HL-60 (cell line): ENCODE measurements around the gene IL17RA.

Source experiments
- DNase-seq, 2 experiments: peaks; one replicate each; pipeline ENCODE4 v3.0.0-alpha.2; 2010 to 2020; ENCODE audit warnings: low read depth in 1 of 2, low spot score in 1 of 2
- H3K27ac ChIP-seq: fragments of 250-450 bp; sonication (Bioruptor Pico); replicated peaks from 2 replicates; pipeline ENCODE4 v1.5.1; 2020; ENCODE audit warnings: mild to moderate bottlenecking, moderate library complexity
- H3K27me3 ChIP-seq: fragments of 250-450 bp; sonication (Bioruptor Pico); 2 replicates; pipeline ENCODE4 v1.5.1; 2021; ENCODE audit warnings: mild to moderate bottlenecking, moderate library complexity; ENCODE audit not compliant: insufficient read depth, poor library complexity, severe bottlenecking
- H3K4me3 ChIP-seq: replicated peaks from 2 replicates; pipeline ENCODE4 v1.5.1; 2011; ENCODE audit warnings: mild to moderate bottlenecking, control low read depth, low read length; ENCODE audit not compliant: insufficient read depth
- CTCF ChIP-seq: IDR thresholded peaks from one replicate; pipeline ENCODE4 v1.5.1; 2011; ENCODE audit warnings: low read length, control low read depth, inconsistent platforms; ENCODE audit not compliant: insufficient read depth
- GABPA ChIP-seq: IDR thresholded peaks from 2 replicates; pipeline ENCODE4 v1.6.1; 2012; ENCODE audit warnings: low read depth
- POLR2AphosphoS5 ChIP-seq: IDR thresholded peaks from 2 replicates; pipeline ENCODE4 v1.6.1; 2012; ENCODE audit warnings: low read depth
- REST ChIP-seq: IDR thresholded peaks from 2 replicates; pipeline ENCODE4 v1.6.1; 2012; ENCODE audit warnings: low read depth; ENCODE audit not compliant: insufficient replicate concordance
- SPI1 ChIP-seq: IDR thresholded peaks from 2 replicates; pipeline ENCODE4 v1.6.1; 2012; ENCODE audit warnings: low read depth, mild to moderate bottlenecking, borderline replicate concordance

Gene IL17RA

GRCh38 chr22:17115236-17115635, 30.4 kb downstream of the IL17RA start:
- Histone ChIP-seq H3K27me3 (no peaks in the 10 kb centered on the region), H3K4me3 (no peak overlapping the region), H3K27ac (peak overlapping the region; percentile 52)
- TF ChIP-seq REST (no peak), GABPA (no peak), CTCF (no peak), SPI1 (no peak), POLR2AphosphoS5 (no peak)
- DNase-seq: no peak

- Histone ChIP-seq H3K27me3 (no peaks in the 10 kb centered on the region), H3K4me3 (no peak overlapping the region), H3K27ac (peak overlapping the region; percentile 52)
- no peak for TF ChIP-seq POLR2AphosphoS5
- peak; percentile 44; the same call in 1 of the 2 replicates for TF ChIP-seq SPI1
- no peak for DNase-seq
Observed at GRCh38 chr22:17115945-17116565, 31.3 kb downstream of the IL17RA start.

- Histone ChIP-seq H3K27me3 (peaks cover 4% of the 10 kb centered on the region), H3K27ac (peak overlapping the region; percentile 52), H3K4me3 (no peak overlapping the region)
- no peak for DNase-seq
- TF ChIP-seq CTCF: no peak
- TF ChIP-seq GABPA: no peak
- TF ChIP-seq SPI1: no peak
- TF ChIP-seq POLR2AphosphoS5: no peak
- TF ChIP-seq REST: no peak
Observed at GRCh38 chr22:17116572-17117330, 32.0 kb downstream of the IL17RA start.

- H3K27ac ChIP-seq: peak overlapping the region; percentile 52
- TF ChIP-seq SPI1 (no peak), REST (no peak), GABPA (no peak), POLR2AphosphoS5 (no peak), CTCF (no peak)
- no peak overlapping the region for H3K4me3 ChIP-seq
- no peak for DNase-seq
- peaks cover 6% of the 10 kb centered on the region for H3K27me3 ChIP-seq
Observed at GRCh38 chr22:17117400-17117799, 32.6 kb downstream of the IL17RA start.
